GM12874 (cell line): ENCODE results near the gene CLCN2.

ENCODE experiments used
- TF ChIP-seq, protein P1 (sequence below): IDR thresholded peaks from 2 replicates; pipeline ENCODE4 v1.5.1; 2011; ENCODE audit warnings: low read depth, mild to moderate bottlenecking, control low read depth, low read length, moderate library complexity; ENCODE audit not compliant: insufficient read depth

Gene CLCN2

GRCh38 chr3:184337399-184337714, 24.0 kb downstream of the CLCN2 start, which contains the start of gene FAM131A:
FAM131A (plus strand) TSS chr3:184337600; CDS start chr3:184337631, 31 bp downstream.
- TF ChIP-seq, protein P1, sequence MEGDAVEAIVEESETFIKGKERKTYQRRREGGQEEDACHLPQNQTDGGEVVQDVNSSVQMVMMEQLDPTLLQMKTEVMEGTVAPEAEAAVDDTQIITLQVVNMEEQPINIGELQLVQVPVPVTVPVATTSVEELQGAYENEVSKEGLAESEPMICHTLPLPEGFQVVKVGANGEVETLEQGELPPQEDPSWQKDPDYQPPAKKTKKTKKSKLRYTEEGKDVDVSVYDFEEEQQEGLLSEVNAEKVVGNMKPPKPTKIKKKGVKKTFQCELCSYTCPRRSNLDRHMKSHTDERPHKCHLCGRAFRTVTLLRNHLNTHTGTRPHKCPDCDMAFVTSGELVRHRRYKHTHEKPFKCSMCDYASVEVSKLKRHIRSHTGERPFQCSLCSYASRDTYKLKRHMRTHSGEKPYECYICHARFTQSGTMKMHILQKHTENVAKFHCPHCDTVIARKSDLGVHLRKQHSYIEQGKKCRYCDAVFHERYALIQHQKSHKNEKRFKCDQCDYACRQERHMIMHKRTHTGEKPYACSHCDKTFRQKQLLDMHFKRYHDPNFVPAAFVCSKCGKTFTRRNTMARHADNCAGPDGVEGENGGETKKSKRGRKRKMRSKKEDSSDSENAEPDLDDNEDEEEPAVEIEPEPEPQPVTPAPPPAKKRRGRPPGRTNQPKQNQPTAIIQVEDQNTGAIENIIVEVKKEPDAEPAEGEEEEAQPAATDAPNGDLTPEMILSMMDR: no peak

DNA sequence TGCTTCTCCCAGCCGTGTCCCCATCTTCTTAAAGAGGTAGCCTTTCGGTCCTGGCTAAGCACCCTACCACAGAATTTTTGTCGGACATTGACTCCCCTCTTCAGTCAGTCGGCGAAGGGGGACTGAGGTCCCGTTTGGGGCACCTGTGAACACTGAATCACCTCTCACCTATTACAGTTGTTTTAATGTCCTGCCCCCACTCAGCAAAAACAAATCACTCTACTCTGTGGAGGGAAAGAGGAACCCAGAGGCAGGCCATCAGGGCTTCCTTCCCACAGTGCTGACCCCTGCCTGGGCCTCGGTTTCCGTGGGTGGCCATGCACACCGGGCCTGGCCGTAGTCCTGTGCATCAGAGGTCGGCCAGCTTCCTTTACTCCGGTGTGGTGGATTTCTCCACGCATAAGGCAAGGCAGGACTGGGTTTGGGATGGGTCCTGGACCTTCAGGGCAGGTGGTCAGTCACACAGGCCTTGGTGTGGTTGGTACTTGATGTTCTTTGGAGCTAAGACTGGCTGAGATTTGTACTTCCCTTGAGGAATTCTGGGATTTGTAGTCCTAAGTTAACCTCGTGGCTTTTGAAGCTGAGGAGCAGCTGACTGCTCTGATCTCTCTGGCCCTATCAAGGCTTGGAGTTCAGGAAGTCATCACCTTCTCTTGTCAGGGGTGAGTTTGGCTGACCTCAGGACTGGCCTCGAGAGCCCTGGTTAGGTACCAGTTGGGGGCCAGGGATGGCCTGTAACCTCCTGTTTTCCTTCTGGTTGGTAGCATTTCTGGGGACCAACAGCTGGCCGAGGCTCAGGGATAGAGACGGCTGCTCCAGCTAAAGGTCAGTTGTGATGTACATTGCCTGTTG, 24.6 kb downstream of the CLCN2 start:
- TF ChIP-seq, protein P1: no peak

DNA sequence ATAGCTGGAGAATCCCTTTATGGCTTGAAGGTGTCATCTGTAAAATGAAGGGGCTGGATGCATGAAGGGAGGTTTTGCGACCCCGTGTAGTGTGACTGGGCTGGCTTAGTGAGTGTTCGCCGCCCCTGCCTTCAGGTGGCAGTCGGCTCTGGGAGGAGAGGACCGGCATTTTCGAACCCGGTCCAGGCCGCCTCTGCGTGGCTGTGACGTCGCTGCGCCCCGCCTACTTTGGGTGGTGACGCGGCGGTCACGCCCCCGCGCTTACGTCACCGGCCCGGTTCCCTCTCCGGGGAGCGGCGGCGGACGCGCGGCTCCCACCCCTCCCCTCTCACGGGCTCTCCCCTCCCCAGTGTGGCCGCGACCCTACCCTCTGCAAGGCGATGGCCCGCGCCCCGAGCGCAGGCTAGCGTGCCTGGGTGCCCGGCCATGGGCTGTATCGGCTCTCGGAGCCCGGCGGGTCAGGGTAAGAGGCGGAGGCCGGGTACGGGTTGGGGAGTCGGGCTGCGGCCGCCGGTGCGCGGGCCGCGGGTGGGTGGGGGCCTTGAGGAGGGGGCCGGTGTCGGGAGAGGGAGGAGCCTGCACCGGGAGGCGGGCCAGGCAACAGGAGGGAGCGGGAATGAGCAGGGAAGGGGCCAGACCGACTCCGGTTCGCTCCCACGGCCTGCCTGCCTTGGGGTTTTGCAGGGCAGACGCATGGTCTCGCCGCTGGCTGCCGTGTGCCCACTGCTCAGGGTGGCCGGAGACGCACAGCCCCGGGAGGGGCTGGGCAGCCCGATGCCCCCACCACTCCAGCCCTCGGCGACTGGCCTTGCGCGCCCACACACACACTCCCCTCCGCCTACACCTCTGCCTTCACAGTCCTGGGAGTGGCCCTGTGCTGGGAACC, 25.5 kb downstream of the CLCN2 start:
- TF ChIP-seq, protein P1: no peak

GRCh38 chr3:184335291-184335660, 26.1 kb downstream of the CLCN2 start:
- TF ChIP-seq, protein P1: no peak

DNA sequence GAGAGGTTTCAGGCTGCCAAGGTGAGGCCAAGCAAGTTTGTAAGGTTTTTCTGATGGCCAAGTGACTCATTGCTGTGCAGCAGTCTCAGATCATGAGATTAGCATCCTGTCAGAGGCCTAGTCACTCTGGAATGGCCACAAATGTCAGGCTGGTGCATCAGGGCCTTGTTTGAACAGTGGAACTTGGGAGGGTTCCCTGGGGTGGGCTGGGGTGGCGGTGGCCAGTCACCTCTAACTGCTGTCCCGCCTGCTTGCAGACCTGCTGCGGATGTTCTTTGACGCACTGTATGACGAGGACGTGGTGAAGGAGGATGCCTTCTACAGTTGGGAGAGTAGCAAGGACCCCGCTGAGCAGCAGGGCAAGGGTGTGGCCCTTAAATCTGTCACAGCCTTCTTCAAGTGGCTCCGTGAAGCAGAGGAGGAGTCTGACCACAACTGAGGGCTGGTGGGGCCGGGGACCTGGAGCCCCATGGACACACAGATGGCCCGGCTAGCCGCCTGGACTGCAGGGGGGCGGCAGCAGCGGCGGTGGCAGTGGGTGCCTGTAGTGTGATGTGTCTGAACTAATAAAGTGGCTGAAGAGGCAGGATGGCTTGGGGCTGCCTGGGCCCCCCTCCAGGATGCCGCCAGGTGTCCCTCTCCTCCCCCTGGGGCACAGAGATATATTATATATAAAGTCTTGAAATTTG, 26.8 kb downstream of the CLCN2 start:
- TF ChIP-seq, protein P1: no peak

DNA sequence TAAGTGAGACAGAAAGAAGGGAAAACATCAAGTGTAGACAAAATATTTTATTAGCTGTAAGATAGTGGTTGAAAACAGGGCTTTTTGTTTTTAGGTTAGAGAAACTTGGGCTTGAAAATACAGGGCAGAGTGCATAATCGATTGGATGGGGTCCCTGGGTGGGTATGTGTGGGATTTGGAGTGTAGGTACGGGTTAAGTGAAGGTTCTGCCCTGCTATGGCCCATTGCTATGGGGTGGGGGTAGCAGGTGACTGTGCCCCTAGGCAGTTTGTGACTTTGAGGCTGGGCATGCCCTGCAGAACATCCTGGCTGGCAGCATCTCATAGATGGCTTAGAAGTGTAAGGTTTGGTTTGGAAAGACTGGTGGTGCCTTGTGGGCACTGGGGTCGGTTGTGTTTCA, 27.7 kb downstream of the CLCN2 start:
- TF ChIP-seq, protein P1: no peak

DNA sequence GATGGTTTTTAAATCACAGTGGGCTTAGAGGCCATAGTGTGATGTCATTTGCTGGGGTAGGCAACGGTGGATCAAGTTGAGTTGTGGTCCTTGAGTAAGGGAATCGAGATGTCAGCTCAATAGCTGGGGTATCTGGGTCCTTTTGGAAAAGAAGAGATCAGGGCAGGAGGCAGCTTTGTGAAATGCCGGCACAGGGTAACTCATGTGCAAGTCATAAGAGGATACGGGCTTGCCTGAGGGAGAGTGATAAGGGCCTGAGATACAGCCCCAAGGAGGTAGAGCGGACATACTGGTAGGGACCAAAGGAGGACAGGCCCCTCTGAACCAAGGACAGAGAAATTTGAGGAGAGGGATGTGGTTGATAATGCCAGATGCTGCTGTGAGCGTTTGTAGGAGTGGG, 28.2 kb downstream of the CLCN2 start:
- TF ChIP-seq, protein P1: no peak
